B cell (primary cell): ENCODE data around the gene CERCAM. TPM values are rescaled to one million over a fixed set of nuclear protein-coding genes. Genes with fewer than 3 reads are reported as not detected.
A peak's percentile ranks its signal among the peaks of the same experiment; 100 is the strongest.

Experiments used
- ATAC-seq: fragments of 200-7000 bp; cut with Tn5 transposase; one replicate; pipeline ENCODE4 v1.10.0; 2021; ENCODE audit warnings: low read depth, mild to moderate bottlenecking, moderate number of reproducible peaks, moderate library complexity
- CTCF ChIA-PET: fragments of 350-600 bp; sonication (Branson Sonifier 250); formaldehyde crosslinking; loops from one replicate; lab custom pipeline; 2021; ENCODE audit warnings: antibody characterized with exemption, inconsistent platforms; lab: Charles Lee
- POLR2A ChIA-PET: fragments of 350-600 bp; sonication (Branson Sonifier 250); formaldehyde crosslinking; loops from one replicate; lab custom pipeline; 2021; ENCODE audit warnings: antibody characterized with exemption; lab: Charles Lee
- DNase-seq: peaks from one replicate; pipeline ENCODE4 v3.0.0; 2013
- H2AFZ ChIP-seq: 2 replicates; pipeline ENCODE4 v1.6.1; 2012; ENCODE audit warnings: mild to moderate bottlenecking, low read depth, low read length; ENCODE audit not compliant: insufficient read depth, poor library complexity, severe bottlenecking
- H3K27ac ChIP-seq, 2 donors: 1 replicate in 1 of 2; 2 replicates in 1 of 2; pipeline ENCODE4 v1.5.1; 2012 to 2013; ENCODE audit warnings: low read length in 2 of 2, mild to moderate bottlenecking in 2 of 2, moderate library complexity in 1 of 2
- H3K27me3 ChIP-seq, 4 experiments: fragments of 200-600 bp in 1 of 4; sonication (generic) in 1 of 4; replicated peaks in 1 of 4; 1 replicate in 2 of 4; 2 replicates in 2 of 4; pipeline versions ENCODE4 v1.6.1 to v1.7.0; 2013 to 2016; ENCODE audit warnings: low read length in 3 of 4, mild to moderate bottlenecking in 2 of 4, mixed read lengths in 1 of 4, moderate library complexity in 1 of 4; ENCODE audit not compliant: insufficient read depth in 4 of 4, control insufficient read depth in 3 of 4; ENCODE audit errors: control extremely low read depth in 1 of 4
- H3K36me3 ChIP-seq, 2 experiments: replicated peaks in 1 of 2; 1 replicate in 1 of 2; 2 replicates in 1 of 2; pipeline versions ENCODE4 v1.6.1 to v1.7.1; 2013; ENCODE audit warnings: low read length in 1 of 2; ENCODE audit not compliant: insufficient read depth in 2 of 2, control insufficient read depth in 1 of 2; ENCODE audit errors: control extremely low read depth in 1 of 2, extremely low read depth in 1 of 2
- H3K4me1 ChIP-seq, 2 donors: fragments of 200-600 bp in 1 of 2; sonication (generic) in 1 of 2; 1 replicate in 1 of 2; 2 replicates in 1 of 2; pipeline versions ENCODE4 v1.5.1 to v1.6.1; 2013 to 2017; ENCODE audit warnings: low read length in 2 of 2; ENCODE audit not compliant: control insufficient read depth in 2 of 2, insufficient read depth in 2 of 2
- H3K4me2 ChIP-seq: replicated peaks from 2 replicates; pipeline ENCODE3; 2012; ENCODE audit warnings: mild to moderate bottlenecking, low read depth, low read length; ENCODE audit not compliant: poor library complexity, severe bottlenecking
- H3K4me3 ChIP-seq, 5 experiments: fragments of 200-600 bp in 1 of 5; sonication (generic) in 1 of 5; 1 replicate in 3 of 5; 2 replicates in 2 of 5; pipeline versions ENCODE4 v1.5.1 to v1.7.0; 2011 to 2016; ENCODE audit warnings: low read length in 4 of 5, mild to moderate bottlenecking in 4 of 5, low read depth in 2 of 5, control low read depth in 1 of 5, moderate library complexity in 1 of 5; ENCODE audit not compliant: insufficient read depth in 1 of 5; ENCODE audit errors: control extremely low read depth in 1 of 5, extremely low read depth in 1 of 5
- H3K79me2 ChIP-seq: fragments of 200-600 bp; sonication (generic); one replicate; pipeline ENCODE4 v1.6.0; 2016; ENCODE audit warnings: low read length; ENCODE audit not compliant: control insufficient read depth, insufficient read depth
- H3K9ac ChIP-seq: fragments of 200-600 bp; sonication (generic); 2 replicates; pipeline ENCODE4 v1.6.1; 2017; ENCODE audit warnings: mild to moderate bottlenecking, low read length, moderate library complexity
- H3K9me3 ChIP-seq, 3 donors: one replicate each; pipeline versions ENCODE4 v1.6.1 to v1.7.1; 2013; ENCODE audit warnings: low read length in 2 of 3; ENCODE audit not compliant: control insufficient read depth in 2 of 3, insufficient read depth in 1 of 3; ENCODE audit errors: control extremely low read depth in 1 of 3
- H4K20me1 ChIP-seq: 2 replicates; pipeline ENCODE4 v1.6.0; 2012; ENCODE audit warnings: mild to moderate bottlenecking, low read length; ENCODE audit not compliant: insufficient read depth, control insufficient read depth, poor library complexity, severe bottlenecking
- H3K27ac Mint-ChIP-seq: one replicate; pipeline ENCODE4 v1.8.0; 2021; ENCODE audit warnings: mixed read lengths
- H3K27me3 Mint-ChIP-seq: one replicate; pipeline ENCODE4 v1.8.0; 2021; ENCODE audit warnings: mixed read lengths
- H3K4me1 Mint-ChIP-seq: one replicate; pipeline ENCODE4 v1.8.0; 2021; ENCODE audit warnings: mixed read lengths
- H3K4me3 Mint-ChIP-seq: one replicate; pipeline ENCODE4 v1.8.0; 2021; ENCODE audit warnings: mixed read lengths
- H3K9me3 Mint-ChIP-seq: one replicate; pipeline ENCODE4 v1.8.0; 2022; ENCODE audit warnings: mixed read lengths; ENCODE audit not compliant: insufficient read depth
- CTCF ChIP-seq: fragments of 200-600 bp; IDR thresholded peaks from one replicate; pipeline ENCODE4 v1.8.0; 2022; ENCODE audit warnings: antibody characterized with exemption, mild to moderate bottlenecking
- EZH2 ChIP-seq: IDR thresholded peaks from 2 replicates; pipeline ENCODE4 v1.6.1; 2012; ENCODE audit warnings: borderline replicate concordance, low read depth, mild to moderate bottlenecking, moderate library complexity, low read length; ENCODE audit not compliant: insufficient read depth, poor library complexity, severe bottlenecking
- WGBS: methylation state at CpG from one replicate; pipeline ENCODE4 v1.1.5; 2013; ENCODE audit warnings: missing lambda C conversion rate; ENCODE audit not compliant: insufficient coverage; 5-methylcytosine and 5-hydroxymethylcytosine counted together
- intact Hi-C: fragments of 100-400 bp; cut with micrococcal nuclease; formaldehyde crosslinking; loops from one replicate; pipeline ENCODE4 v1.10.0; 2022
- polyA plus RNA-seq: library from polyadenylated mRNA; depleted of rRNA; stranded (reverse); fragments of >200 nt; gene quantifications from 2 replicates; pipeline ENCODE4 v1.2.3, GENCODE V29; 2012
- total RNA-seq, 2 donors: library from RNA; stranded (reverse); fragments of 120-200 nt in 1 of 2; gene quantifications; 1 replicate in 1 of 2; 2 replicates in 1 of 2; pipeline versions ENCODE4 v1.2.3 to v1.2.4, GENCODE V29; 2013 to 2022

Gene CERCAM
- total and polyA plus RNA-seq, 2 donors (not counting 1 experiment from before 2014, with no cell fraction given), result 2.4 to 3.8 TPM

- CTCF ChIA-PET, result interaction anchor here (2.3 to 2.8 kb wide), 2 partner anchors 10 to 48 kb away, joined by 14 to 35 read pairs; partner anchors contain the start of gene CERCAM
- Histone ChIP-seq H3K4me1 (peaks cover 15 to 23% of the 10 kb centered on the region in 2 donors), H3K9me3 (no peaks in the 10 kb centered on the region), H3K9ac (peak overlapping the region; percentile 99), H2AFZ (no peak overlapping the region), H3K4me2 (peak overlapping the region; percentile 97), H3K79me2 (peaks cover 68% of the 10 kb centered on the region), H3K27ac (peak overlapping the region in 1 of 2 donors; percentile 96), H4K20me1 (peaks cover 43% of the 10 kb centered on the region), H3K36me3 (peaks cover 2 to 18% of the 10 kb centered on the region in 2 experiments), H3K27me3 (no peaks in the 10 kb centered on the region), H3K4me3 (peak overlapping the region in 4 of 5 experiments; percentile 86 to 98 (median 89))
- TF ChIP-seq CTCF (no peak), EZH2 (no peak)
- no peaks in the 10 kb centered on the region for H3K9me3 Mint-ChIP-seq
- intact Hi-C loops, result loop anchor here (5.0 kb wide), 2 partner anchors 510 to 575 kb away; partner anchors contain the start of genes DOLK, KYAT1, LRRC8A and NUP188
- ATAC-seq, result no peak
- H3K27ac Mint-ChIP-seq, result peak overlapping the region; percentile 96
- WGBS, result 0% methylated on average over 2 of the region's 4 CpGs
- H3K4me3 Mint-ChIP-seq, result peak overlapping the region; percentile 95
- POLR2A ChIA-PET, result interaction anchor here (1.4 to 2.9 kb wide), 3 partner anchors 10 to 31 kb away, joined by 3 to 20 read pairs (median 6); no protein-coding TSS in a partner anchor
- H3K27me3 Mint-ChIP-seq, result no peaks in the 10 kb centered on the region
- H3K4me1 Mint-ChIP-seq, result peaks cover 30% of the 10 kb centered on the region
- DNase-seq, result no peak
These were observed 48.4 kb upstream of the CERCAM start for GRCh38 chr9:128372188-128372641.

- Mint-ChIP-seq H3K27ac (no peak overlapping the region), H3K9me3 (no peaks in the 10 kb centered on the region), H3K27me3 (no peaks in the 10 kb centered on the region), H3K4me1 (peaks cover 30% of the 10 kb centered on the region), H3K4me3 (peak overlapping the region; percentile 95)
- no peak overlapping the region for H3K27ac ChIP-seq
- no peak for DNase-seq
- H3K9me3 ChIP-seq, result no peaks in the 10 kb centered on the region
- intact Hi-C loops, result loop anchor here (5.0 kb wide), 2 partner anchors 510 to 575 kb away; partner anchors contain the start of genes DOLK, KYAT1, LRRC8A and NUP188
- no peak overlapping the region for H3K9ac ChIP-seq
- no peak for TF ChIP-seq EZH2
- no peak for TF ChIP-seq CTCF
- peaks cover 15 to 23% of the 10 kb centered on the region in 2 donors for H3K4me1 ChIP-seq
- peaks cover 2 to 20% of the 10 kb centered on the region in 2 experiments for H3K36me3 ChIP-seq
- H3K4me3 ChIP-seq, result no peak overlapping the region
- no peak for ATAC-seq
- WGBS, result no CpG with 5 or more reads among the region's 1 CpG
- peak overlapping the region; percentile 20 for H3K4me2 ChIP-seq
- CTCF ChIA-PET, result interaction anchor here (2.8 kb wide), 1 partner anchor 47 kb away, joined by 14 read pairs; the partner anchor contains the start of gene CERCAM
- H3K27me3 ChIP-seq, result no peaks in the 10 kb centered on the region
- H2AFZ ChIP-seq, result no peak overlapping the region
- peaks cover 72% of the 10 kb centered on the region for H3K79me2 ChIP-seq
- POLR2A ChIA-PET, result interaction anchor here (2.9 kb wide), 1 partner anchor 11 kb away, joined by 20 read pairs; no protein-coding TSS in a partner anchor
- peaks cover 49% of the 10 kb centered on the region for H4K20me1 ChIP-seq
These were observed 47.9 kb upstream of the CERCAM start for GRCh38 chr9:128372784-128373183.
